HCT116 (cell line): ENCODE measurements around the gene ARPP21. TPM values are rescaled to one million over a fixed set of nuclear protein-coding genes. Genes with fewer than 3 reads are reported as not detected.

Experiments used
- ATAC-seq: fragments of 200-7000 bp; cut with Tn5 transposase; 2 replicates; pipeline ENCODE4 v1.9.1; 2020; ENCODE audit warnings: mild to moderate bottlenecking, moderate library complexity
- BruUV-seq: library from RNA; stranded (reverse); fragments of 400-500 nt; replicated peaks from 2 replicates; lab custom pipeline; 2021; lab: Mats Ljungman, UMichigan
- CTCF ChIA-PET: fragments of 300-600 bp; sonication (Branson Sonifier 250); formaldehyde crosslinking; loops from one replicate; lab custom pipeline; 2021; ENCODE audit warnings: antibody characterized with exemption; lab: Charles Lee
- POLR2A ChIA-PET: fragments of 300-600, 350-600 bp; sonication (Branson Sonifier 250); formaldehyde crosslinking; loops from one replicate; lab custom pipeline; 2021; ENCODE audit warnings: antibody characterized with exemption; lab: Charles Lee
- RAD21 ChIA-PET, 2 experiments: fragments of 300-600 bp; sonication (Branson Sonifier 250); formaldehyde crosslinking; loops; one replicate each; lab custom pipeline; 2023; ENCODE audit warnings: low total read pairs in 2 of 2; ENCODE audit not compliant: uncharacterized antibody in 2 of 2, unreplicated experiment in 2 of 2, low non-redundant PET in 1 of 2; lab: Charles Lee
- DNase-seq: peaks from one replicate; pipeline ENCODE4 v3.0.0-alpha.2; 2010; ENCODE audit warnings: low read depth, low spot score
- H2AFZ ChIP-seq: fragments of 200-600 bp; shearing (Covaris generic), sonication (generic); 2 replicates; pipeline ENCODE4 v1.6.1; 2017; ENCODE audit warnings: low read depth, mixed run types, mixed read lengths, antibody characterized with exemption, low read length; ENCODE audit not compliant: poor library complexity, severe bottlenecking
- H3K27ac ChIP-seq: 2 replicates; pipeline ENCODE4 v1.5.1; 2012; ENCODE audit warnings: low read depth, low read length
- H3K27me3 ChIP-seq: fragments of 200-600 bp; sonication (generic); 2 replicates; pipeline ENCODE4 v1.6.1; 2016; ENCODE audit warnings: mixed run types, low read length, mixed read lengths; ENCODE audit not compliant: insufficient read depth
- H3K36me3 ChIP-seq, 2 experiments: fragments of 200-500 bp in 1 of 2; fragments of 200-600 bp in 1 of 2; sonication (Bioruptor generic) in 1 of 2; sonication (generic) in 1 of 2; 2 replicates each; pipeline versions ENCODE4 v1.5.1 to v1.6.1; 2014 to 2016; ENCODE audit warnings: low read length in 2 of 2, inconsistent platforms in 1 of 2, mixed read lengths in 1 of 2, mixed run types in 1 of 2; ENCODE audit not compliant: insufficient read depth in 2 of 2, control insufficient read depth in 1 of 2
- H3K4me1 ChIP-seq, 2 experiments: fragments of 200-600 bp in 1 of 2; sonication (generic) in 1 of 2; 2 replicates each; pipeline versions ENCODE4 v1.5.1 to v1.6.1; 2012 to 2017; ENCODE audit warnings: low read length in 2 of 2, inconsistent platforms in 1 of 2, mild to moderate bottlenecking in 1 of 2, mixed read lengths in 1 of 2, mixed run types in 1 of 2, moderate library complexity in 1 of 2; ENCODE audit not compliant: insufficient read depth in 2 of 2, control insufficient read depth in 1 of 2
- H3K4me2 ChIP-seq: fragments of 200-600 bp; sonication (generic); 2 replicates; pipeline ENCODE4 v1.6.1; 2017; ENCODE audit warnings: mixed run types, low read length, mixed read lengths
- H3K4me3 ChIP-seq, 2 experiments: fragments of 200-600 bp in 1 of 2; sonication (generic) in 1 of 2; replicated peaks in 1 of 2; 2 replicates each; pipeline ENCODE4 v1.5.1; 2011 to 2016; ENCODE audit warnings: low read length in 2 of 2, control low read depth in 1 of 2, low read depth in 1 of 2, mild to moderate bottlenecking in 1 of 2, mixed read lengths in 1 of 2, mixed run types in 1 of 2
- H3K79me2 ChIP-seq: fragments of 200-600 bp; sonication (generic); 2 replicates; pipeline ENCODE4 v1.6.1; 2017; ENCODE audit warnings: mild to moderate bottlenecking, mixed run types, low read length, moderate library complexity, mixed read lengths; ENCODE audit not compliant: insufficient read depth
- H3K9ac ChIP-seq: fragments of 200-600 bp; sonication (generic); 2 replicates; pipeline ENCODE4 v1.6.1; 2016; ENCODE audit warnings: low read length, mixed read lengths
- H3K9me2 ChIP-seq: fragments of 200-600 bp; sonication (generic), shearing (Covaris generic); 2 replicates; pipeline ENCODE4 v1.6.1; 2017; ENCODE audit warnings: mixed run types, mild to moderate bottlenecking, moderate library complexity; ENCODE audit not compliant: insufficient read depth
- H3K9me3 ChIP-seq, 2 experiments: fragments of 200-500 bp in 1 of 2; fragments of 200-600 bp in 1 of 2; sonication (Bioruptor generic) in 1 of 2; sonication (generic) in 1 of 2; 2 replicates each; pipeline ENCODE4 v1.6.1; 2014 to 2017; ENCODE audit warnings: low read length in 2 of 2, mixed read lengths in 2 of 2, inconsistent platforms in 1 of 2, low read depth in 1 of 2, mild to moderate bottlenecking in 1 of 2, mixed run types in 1 of 2, moderate library complexity in 1 of 2; ENCODE audit not compliant: control insufficient read depth in 1 of 2, insufficient read depth in 1 of 2
- H4K20me1 ChIP-seq: fragments of 200-600 bp; sonication (generic), shearing (Covaris generic); 2 replicates; pipeline ENCODE4 v1.6.1; 2017; ENCODE audit warnings: mixed run types, mild to moderate bottlenecking, moderate library complexity; ENCODE audit not compliant: insufficient read depth
- ELF1 ChIP-seq: IDR thresholded peaks from 2 replicates; pipeline ENCODE4 v1.6.1; 2012; ENCODE audit warnings: low read depth, borderline replicate concordance
- EZH2 ChIP-seq: fragments of 200-600 bp; sonication (generic); IDR thresholded peaks from 2 replicates; pipeline ENCODE4 v1.6.1; 2017; ENCODE audit warnings: antibody characterized with exemption, mixed run types
- EZH2phosphoT487 ChIP-seq: fragments of 200-600 bp; IDR thresholded peaks from 2 replicates; pipeline ENCODE4 v1.6.1; 2018; ENCODE audit warnings: antibody characterized with exemption, borderline replicate concordance
- JUND ChIP-seq: IDR thresholded peaks from 2 replicates; pipeline ENCODE4 v1.6.1; 2012
- POLR2A ChIP-seq: IDR thresholded peaks from 2 replicates; pipeline ENCODE4 v1.7.0; 2011; ENCODE audit warnings: borderline replicate concordance; ENCODE audit not compliant: insufficient read depth, insufficient read length; ENCODE audit errors: extremely low read depth
- POLR2AphosphoS5 ChIP-seq: IDR thresholded peaks from 2 replicates; pipeline ENCODE4 v1.6.1; 2011; ENCODE audit warnings: mild to moderate bottlenecking, low read depth, low read length, moderate library complexity
- RAD21 ChIP-seq: IDR thresholded peaks from 2 replicates; pipeline ENCODE4 v1.6.1; 2012; ENCODE audit warnings: low read depth, mild to moderate bottlenecking
- REST ChIP-seq: IDR thresholded peaks from 2 replicates; pipeline ENCODE4 v1.6.1; 2012; ENCODE audit warnings: low read depth
- SP1 ChIP-seq: IDR thresholded peaks from 2 replicates; pipeline ENCODE4 v1.6.1; 2012; ENCODE audit warnings: low read depth
- TCF7L2 ChIP-seq: IDR thresholded peaks from 2 replicates; pipeline ENCODE4 v1.7.0; 2011; ENCODE audit warnings: borderline replicate concordance, inconsistent platforms; ENCODE audit not compliant: insufficient read depth, insufficient read length; ENCODE audit errors: extremely low read depth
- ZFX ChIP-seq: fragments of 450-650 bp; IDR thresholded peaks from 2 replicates; pipeline ENCODE4 v1.6.1; 2017
- intact Hi-C: fragments of 100-400 bp; cut with micrococcal nuclease; formaldehyde crosslinking; loops from 2 replicates; pipeline ENCODE4 v1.10.0; 2022
- total RNA-seq: library from RNA; stranded (reverse); gene quantifications from one replicate; pipeline ENCODE4 v1.2.1, GENCODE V29; 2021; ENCODE audit not compliant: unreplicated experiment
- TF ChIP-seq, protein P1 (sequence below): IDR thresholded peaks from 2 replicates; pipeline ENCODE4 v1.6.1; 2011; ENCODE audit warnings: mild to moderate bottlenecking, low read length, moderate library complexity; ENCODE audit not compliant: insufficient replicate concordance; ENCODE audit errors: extremely low read depth

ARPP21 gene
- total RNA-seq, 1 experiment from 2014 or later, result not detected

GRCh38 chr3:35658686-35659085 is 19.4 kb downstream of the ARPP21 start:
- H2AFZ ChIP-seq, result no peak overlapping the region
- H3K9me3 ChIP-seq, result peaks cover 8 to 12% of the 10 kb centered on the region in 2 experiments; a peak in 2 of 4 replicates
- no peaks in the 10 kb centered on the region for H3K4me1 ChIP-seq
- POLR2A ChIA-PET, result no interaction called here
- TF ChIP-seq EZH2 (no peak), ZFX (no peak), POLR2A (no peak), RAD21 (no peak), EZH2phosphoT487 (no peak), JUND (no peak), REST (no peak), SP1 (no peak), ELF1 (no peak), POLR2AphosphoS5 (no peak), TCF7L2 (no peak)
- TF ChIP-seq, protein P1, sequence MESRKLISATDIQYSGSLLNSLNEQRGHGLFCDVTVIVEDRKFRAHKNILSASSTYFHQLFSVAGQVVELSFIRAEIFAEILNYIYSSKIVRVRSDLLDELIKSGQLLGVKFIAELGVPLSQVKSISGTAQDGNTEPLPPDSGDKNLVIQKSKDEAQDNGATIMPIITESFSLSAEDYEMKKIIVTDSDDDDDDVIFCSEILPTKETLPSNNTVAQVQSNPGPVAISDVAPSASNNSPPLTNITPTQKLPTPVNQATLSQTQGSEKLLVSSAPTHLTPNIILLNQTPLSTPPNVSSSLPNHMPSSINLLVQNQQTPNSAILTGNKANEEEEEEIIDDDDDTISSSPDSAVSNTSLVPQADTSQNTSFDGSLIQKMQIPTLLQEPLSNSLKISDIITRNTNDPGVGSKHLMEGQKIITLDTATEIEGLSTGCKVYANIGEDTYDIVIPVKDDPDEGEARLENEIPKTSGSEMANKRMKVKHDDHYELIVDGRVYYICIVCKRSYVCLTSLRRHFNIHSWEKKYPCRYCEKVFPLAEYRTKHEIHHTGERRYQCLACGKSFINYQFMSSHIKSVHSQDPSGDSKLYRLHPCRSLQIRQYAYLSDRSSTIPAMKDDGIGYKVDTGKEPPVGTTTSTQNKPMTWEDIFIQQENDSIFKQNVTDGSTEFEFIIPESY, result no peak
- TF ChIP-seq, all 23 proteins: peak for 0
- no peak overlapping the region for H3K4me2 ChIP-seq
- BruUV-seq, result no TSS peak
- H3K27me3 ChIP-seq, result no peaks in the 10 kb centered on the region
- no peaks in the 10 kb centered on the region for H4K20me1 ChIP-seq
- no peaks in the 10 kb centered on the region for H3K9me2 ChIP-seq
- intact Hi-C loops, result no loop called here
- no peak for ATAC-seq
- CTCF ChIA-PET, result no interaction called here
- H3K36me3 ChIP-seq, result no peaks in the 10 kb centered on the region
- DNase-seq, result no peak
- H3K9ac ChIP-seq, result no peak overlapping the region
- no peaks in the 10 kb centered on the region for H3K79me2 ChIP-seq
- H3K27ac ChIP-seq, result no peak overlapping the region
- RAD21 ChIA-PET, result no interaction called here
- no peak overlapping the region for H3K4me3 ChIP-seq
